C4-2B (cell line): ENCODE results near the gene PRX.

Experiments
- ZFX ChIP-seq: fragments of 450-650 bp; IDR thresholded peaks from 2 replicates; pipeline ENCODE4 v1.6.1; 2017
- TF ChIP-seq, protein P1 (sequence below): fragments of 450-650 bp; conservative IDR thresholded peaks from 2 replicates; pipeline ENCODE4 v1.5.1; 2017; ENCODE audit warnings: mild to moderate bottlenecking

DNA sequence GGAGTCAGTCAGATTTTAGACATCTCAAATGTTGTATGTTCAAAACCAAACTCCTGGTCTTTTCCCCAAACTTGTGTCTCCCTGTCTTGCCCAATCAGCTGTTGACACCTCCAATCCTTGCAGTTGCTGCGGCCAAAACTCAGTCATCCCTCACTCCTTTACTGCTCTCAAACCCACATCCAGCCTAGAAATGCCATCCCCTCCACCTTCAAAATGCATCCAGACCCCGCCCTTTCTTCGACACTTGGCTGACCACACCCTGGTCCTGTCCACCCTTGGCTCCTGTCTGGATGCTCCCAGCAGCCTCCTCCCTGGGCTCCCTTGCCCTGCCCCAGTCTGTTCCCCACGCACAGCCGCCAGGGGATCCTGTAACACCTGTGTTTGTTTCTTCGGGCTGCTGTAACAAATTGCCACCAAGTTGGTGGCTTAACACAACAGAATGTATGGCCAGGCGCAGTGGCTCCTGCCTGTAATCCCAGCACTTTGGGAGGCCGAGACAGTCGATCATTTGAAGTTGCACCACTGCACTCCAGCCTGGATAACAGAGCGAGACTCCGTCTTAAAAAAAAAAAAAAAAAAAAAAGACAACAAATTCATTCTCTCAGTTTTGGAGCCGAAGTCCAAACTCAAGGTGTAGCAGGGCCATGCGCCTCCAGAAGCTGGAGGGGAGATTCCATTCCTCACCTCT, 53.0 kb downstream of the PRX start:
- TF ChIP-seq ZFX: no peak
- TF ChIP-seq, protein P1, sequence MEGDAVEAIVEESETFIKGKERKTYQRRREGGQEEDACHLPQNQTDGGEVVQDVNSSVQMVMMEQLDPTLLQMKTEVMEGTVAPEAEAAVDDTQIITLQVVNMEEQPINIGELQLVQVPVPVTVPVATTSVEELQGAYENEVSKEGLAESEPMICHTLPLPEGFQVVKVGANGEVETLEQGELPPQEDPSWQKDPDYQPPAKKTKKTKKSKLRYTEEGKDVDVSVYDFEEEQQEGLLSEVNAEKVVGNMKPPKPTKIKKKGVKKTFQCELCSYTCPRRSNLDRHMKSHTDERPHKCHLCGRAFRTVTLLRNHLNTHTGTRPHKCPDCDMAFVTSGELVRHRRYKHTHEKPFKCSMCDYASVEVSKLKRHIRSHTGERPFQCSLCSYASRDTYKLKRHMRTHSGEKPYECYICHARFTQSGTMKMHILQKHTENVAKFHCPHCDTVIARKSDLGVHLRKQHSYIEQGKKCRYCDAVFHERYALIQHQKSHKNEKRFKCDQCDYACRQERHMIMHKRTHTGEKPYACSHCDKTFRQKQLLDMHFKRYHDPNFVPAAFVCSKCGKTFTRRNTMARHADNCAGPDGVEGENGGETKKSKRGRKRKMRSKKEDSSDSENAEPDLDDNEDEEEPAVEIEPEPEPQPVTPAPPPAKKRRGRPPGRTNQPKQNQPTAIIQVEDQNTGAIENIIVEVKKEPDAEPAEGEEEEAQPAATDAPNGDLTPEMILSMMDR: no peak
